ENCODE data around the gene WDR7. TPM values are rescaled to one million over a fixed set of nuclear protein-coding genes. Genes with fewer than 3 reads are reported as not detected.

The WDR7 gene
- polyA plus RNA-seq, 2 of the 4 experiments (the other 2 are of a cell fraction): 4.2 to 7.0 TPM

DNA sequence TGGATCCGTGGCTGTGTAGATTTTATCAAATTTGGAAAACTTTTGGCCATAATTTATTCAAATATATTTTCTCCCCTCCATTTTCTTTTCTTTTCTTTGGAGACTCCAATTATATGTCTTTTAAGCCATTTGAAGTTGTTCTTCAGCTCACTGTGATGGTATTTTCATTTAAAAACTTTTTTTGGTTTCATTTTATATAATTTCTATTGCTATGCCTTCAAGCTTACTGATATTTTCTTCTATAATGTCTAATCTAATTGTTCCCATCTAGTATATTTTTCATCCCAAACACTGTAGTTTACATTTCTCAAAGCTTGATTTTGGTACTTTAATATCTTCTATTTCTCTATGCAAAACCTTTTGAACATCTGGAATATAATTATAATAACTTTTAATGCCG is 72.5 kb downstream of the WDR7 start:
- ChIA-PET POLR2A (no interaction called here), CTCF (no interaction called here)
- H3K4me3 ChIP-seq: no peak overlapping the region
- WGBS (ENCODE audit: missing lambda C conversion rate): 44% methylated on average over 2 of the region's 2 CpGs
- DNase-seq (ENCODE audit: low read depth in 1 of 2, low spot score in 1 of 2): no peak
- H3K4me1 ChIP-seq: no peaks in the 10 kb centered on the region
- H3K4me2 ChIP-seq: no peak overlapping the region
- FAIRE-seq: no peak
- no peaks in the 10 kb centered on the region for H3K9me3 ChIP-seq
- ATAC-seq: no peak
- TF ChIP-seq ZC3H11A (IDR thresholded peaks at IDR 0.05) (no peak), HOXA7 (CRISPR knock-in tag; IDR thresholded peaks at IDR 0.05) (no peak), RAD21 (conservative IDR thresholded peaks at IDR 0.05 in 1 of 2, IDR thresholded peaks at IDR 0.05 in 1 of 2) (no peak), CEBPB (IDR thresholded peaks at IDR 0.05) (no peak), CHD2 (IDR thresholded peaks at IDR 0.05; ENCODE audit: low read length, partially characterized antibody) (no peak), MAFK (IDR thresholded peaks at IDR 0.05; ENCODE audit: partially characterized antibody) (no peak)
- H3K27ac ChIP-seq: no peak overlapping the region

DNA sequence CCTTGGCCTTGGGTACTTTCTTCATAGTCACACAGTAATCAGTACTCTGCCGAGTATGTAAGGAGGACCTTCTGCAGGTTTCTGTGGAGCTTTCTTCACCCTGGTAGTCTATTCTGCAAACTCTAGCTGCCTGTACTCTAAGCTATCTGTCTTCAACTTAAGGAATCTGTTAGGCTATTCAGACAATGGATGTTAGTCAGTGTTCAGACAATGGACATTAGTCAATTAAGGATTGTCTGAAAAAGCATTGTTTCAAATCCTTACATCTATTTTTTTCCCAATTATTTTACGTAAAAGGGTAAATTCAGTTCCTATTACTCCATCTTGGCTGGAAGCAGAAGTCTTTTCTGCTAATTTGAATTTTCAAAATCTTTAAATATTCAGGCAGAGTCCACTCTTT is 75.7 kb downstream of the WDR7 start:
- 92% methylated on average over 2 of the region's 2 CpGs for WGBS (ENCODE audit: missing lambda C conversion rate)
- ChIA-PET CTCF (interaction anchor here (0.8 kb wide), 1 partner anchor 21 kb away, joined by 3 read pairs; no protein-coding TSS in a partner anchor), POLR2A (no interaction called here)
- Histone ChIP-seq H3K27ac (no peak overlapping the region), H3K9me3 (no peaks in the 10 kb centered on the region), H3K4me2 (no peak overlapping the region), H3K4me1 (no peaks in the 10 kb centered on the region), H3K4me3 (no peak overlapping the region)
- TF ChIP-seq RARB (CRISPR knock-in tag; IDR thresholded peaks at IDR 0.05) (no peak), CHD2 (IDR thresholded peaks at IDR 0.05; ENCODE audit: low read length, partially characterized antibody) (no peak), FOSL2 (IDR thresholded peaks at IDR 0.05) (no peak), FOSL2 (CRISPR knock-in tag; IDR thresholded peaks at IDR 0.05) (no peak), MAFK (IDR thresholded peaks at IDR 0.05; ENCODE audit: partially characterized antibody) (no peak), NFE2L2 (conservative IDR thresholded peaks at IDR 0.05; ENCODE audit: low read length) (no peak), PHF8 (IDR thresholded peaks at IDR 0.05; ENCODE audit: borderline replicate concordance, low read depth) (no peak), NR3C1 (IDR thresholded peaks at IDR 0.05) (no peak), EP300 (IDR thresholded peaks at IDR 0.05) (no peak), SREBF2 (IDR thresholded peaks at IDR 0.05) (no peak), FOXS1 (CRISPR knock-in tag; IDR thresholded peaks at IDR 0.05) (no peak), RFX5 (IDR thresholded peaks at IDR 0.05) (no peak)
- TF ChIP-seq, protein P1, sequence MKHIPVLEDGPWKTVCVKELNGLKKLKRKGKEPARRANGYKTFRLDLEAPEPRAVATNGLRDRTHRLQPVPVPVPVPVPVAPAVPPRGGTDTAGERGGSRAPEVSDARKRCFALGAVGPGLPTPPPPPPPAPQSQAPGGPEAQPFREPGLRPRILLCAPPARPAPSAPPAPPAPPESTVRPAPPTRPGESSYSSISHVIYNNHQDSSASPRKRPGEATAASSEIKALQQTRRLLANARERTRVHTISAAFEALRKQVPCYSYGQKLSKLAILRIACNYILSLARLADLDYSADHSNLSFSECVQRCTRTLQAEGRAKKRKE (CRISPR knock-in tag; IDR thresholded peaks at IDR 0.05; ENCODE audit: low read depth): no peak
- TF ChIP-seq, protein P2, sequence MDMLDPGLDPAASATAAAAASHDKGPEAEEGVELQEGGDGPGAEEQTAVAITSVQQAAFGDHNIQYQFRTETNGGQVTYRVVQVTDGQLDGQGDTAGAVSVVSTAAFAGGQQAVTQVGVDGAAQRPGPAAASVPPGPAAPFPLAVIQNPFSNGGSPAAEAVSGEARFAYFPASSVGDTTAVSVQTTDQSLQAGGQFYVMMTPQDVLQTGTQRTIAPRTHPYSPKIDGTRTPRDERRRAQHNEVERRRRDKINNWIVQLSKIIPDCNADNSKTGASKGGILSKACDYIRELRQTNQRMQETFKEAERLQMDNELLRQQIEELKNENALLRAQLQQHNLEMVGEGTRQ (IDR thresholded peaks at IDR 0.05): no peak
- TF ChIP-seq, protein P3, sequence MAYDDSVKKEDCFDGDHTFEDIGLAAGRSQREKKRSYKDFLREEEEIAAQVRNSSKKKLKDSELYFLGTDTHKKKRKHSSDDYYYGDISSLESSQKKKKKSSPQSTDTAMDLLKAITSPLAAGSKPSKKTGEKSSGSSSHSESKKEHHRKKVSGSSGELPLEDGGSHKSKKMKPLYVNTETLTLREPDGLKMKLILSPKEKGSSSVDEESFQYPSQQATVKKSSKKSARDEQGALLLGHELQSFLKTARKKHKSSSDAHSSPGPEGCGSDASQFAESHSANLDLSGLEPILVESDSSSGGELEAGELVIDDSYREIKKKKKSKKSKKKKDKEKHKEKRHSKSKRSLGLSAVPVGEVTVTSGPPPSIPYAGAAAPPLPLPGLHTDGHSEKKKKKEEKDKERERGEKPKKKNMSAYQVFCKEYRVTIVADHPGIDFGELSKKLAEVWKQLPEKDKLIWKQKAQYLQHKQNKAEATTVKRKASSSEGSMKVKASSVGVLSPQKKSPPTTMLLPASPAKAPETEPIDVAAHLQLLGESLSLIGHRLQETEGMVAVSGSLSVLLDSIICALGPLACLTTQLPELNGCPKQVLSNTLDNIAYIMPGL (CRISPR knock-in tag; IDR thresholded peaks at IDR 0.05; ENCODE audit: borderline replicate concordance): no peak
- no peak for ATAC-seq
- no peak for DNase-seq (ENCODE audit: low read depth in 1 of 2, low spot score in 1 of 2)
- FAIRE-seq: no peak

DNA sequence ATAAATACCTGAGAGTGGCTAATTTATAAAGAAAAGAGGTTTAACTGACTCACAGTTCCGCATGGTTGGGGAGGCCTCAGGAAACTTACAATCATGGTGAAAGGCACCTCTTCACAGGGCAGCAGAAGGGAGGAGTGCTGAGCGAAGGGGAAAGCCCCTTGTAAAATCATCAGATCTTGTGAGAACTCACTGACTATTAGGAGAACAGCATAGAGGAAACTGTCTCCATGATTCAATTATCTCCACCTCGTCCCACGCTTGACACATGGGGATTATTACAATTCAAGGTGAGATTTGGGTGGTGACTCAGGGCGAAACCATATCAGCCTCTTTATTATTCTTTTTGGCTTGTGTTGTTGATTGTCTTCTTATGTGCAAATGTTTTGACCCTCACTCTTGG is 76.2 kb downstream of the WDR7 start:
- TF ChIP-seq, protein P4, sequence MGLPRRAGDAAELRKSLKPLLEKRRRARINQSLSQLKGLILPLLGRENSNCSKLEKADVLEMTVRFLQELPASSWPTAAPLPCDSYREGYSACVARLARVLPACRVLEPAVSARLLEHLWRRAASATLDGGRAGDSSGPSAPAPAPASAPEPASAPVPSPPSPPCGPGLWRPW (IDR thresholded peaks at IDR 0.05): no peak
- TF ChIP-seq RNF2 (IDR thresholded peaks at IDR 0.05; ENCODE audit: borderline replicate concordance, low read depth): no peak
- no peak for TF ChIP-seq EHMT2 (IDR thresholded peaks at IDR 0.05; ENCODE audit: low read depth)
- H3K4me3 ChIP-seq: no peak overlapping the region
- H3K9me3 ChIP-seq: no peaks in the 10 kb centered on the region
- CTCF ChIA-PET: no interaction called here
- ATAC-seq: no peak
- no peak overlapping the region for H3K4me2 ChIP-seq
- FAIRE-seq: no peak
- H3K27ac ChIP-seq: no peak overlapping the region
- no peak for DNase-seq (ENCODE audit: low read depth in 1 of 2, low spot score in 1 of 2)
- WGBS (ENCODE audit: missing lambda C conversion rate): 66% methylated on average over 5 of the region's 5 CpGs
- H3K4me1 ChIP-seq: no peaks in the 10 kb centered on the region
- POLR2A ChIA-PET: no interaction called here

Measured in A549 (cell line).